ENCODE measurements around the gene ZNF672.
"Not testable (repeated sequence)": the region's sequence is repeated elsewhere in the genome, so short reads cannot be mapped to it uniquely, and the experiment has no call there.

ZNF672 gene

DNA sequence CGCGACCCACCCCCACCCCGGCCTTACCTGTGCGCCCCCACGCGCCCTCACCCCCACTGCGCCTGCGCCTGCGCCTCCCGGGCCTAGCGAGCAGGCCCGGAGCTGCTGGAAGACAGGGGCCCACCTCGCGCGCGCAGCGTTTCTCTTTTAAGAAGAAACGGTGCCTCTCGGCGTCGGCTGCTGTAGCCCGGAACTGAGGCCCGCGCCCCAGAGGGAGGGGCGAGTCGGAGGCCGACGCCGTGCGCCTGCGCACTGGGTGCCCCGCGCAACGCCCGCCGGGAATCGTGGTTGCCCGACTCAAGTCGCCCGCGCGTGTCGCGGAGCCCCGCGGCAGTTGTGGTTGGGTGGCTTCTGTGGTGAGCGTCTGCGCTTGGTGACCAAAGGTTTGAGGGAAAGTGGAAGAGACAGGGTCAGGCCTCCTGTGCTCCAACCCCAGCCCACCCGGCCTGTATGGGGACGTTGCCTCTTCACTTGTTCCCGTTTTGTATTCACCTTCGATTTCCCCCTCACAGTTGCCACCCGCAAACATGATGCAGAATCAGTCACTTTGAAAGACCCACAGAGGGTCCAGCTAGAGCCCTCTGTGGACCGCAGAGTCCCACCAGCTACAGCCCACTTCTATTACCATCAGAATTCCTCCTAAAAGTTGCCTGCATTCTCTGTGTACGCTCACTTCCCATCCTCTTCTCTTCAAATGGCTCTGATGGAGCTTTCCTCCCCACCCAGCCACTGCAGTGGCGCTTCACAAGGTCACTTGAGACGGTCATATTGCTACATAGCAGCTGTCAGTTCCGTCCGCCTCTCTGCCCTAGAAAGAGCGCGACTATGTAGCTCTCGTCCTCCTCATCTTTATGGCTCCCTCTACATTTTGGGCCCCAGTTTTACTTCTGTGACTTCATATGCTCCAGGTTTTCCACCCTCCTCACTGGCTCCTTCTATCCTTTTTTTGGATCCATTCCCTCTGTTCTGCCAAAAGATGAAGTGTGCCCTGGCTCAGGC lies 21.2 kb downstream of the ZNF672 start, which contains the start of gene ZNF692:
TSS of gene ZNF692 (minus strand) at position 195 of the 999 bp plus-strand sequence. CDS start 776 bp downstream, outside the sequence.
- Histone ChIP-seq H3K4me1 (peaks cover 14% of the 10 kb centered on the region), H3K36me3 (replicated peaks) (peaks cover 23% of the 10 kb centered on the region), H3K4me3 (peak within 1 kb of the TSS; percentile 47), H3K27me3 (ENCODE audit: low read depth) (no peaks in the 10 kb centered on the region; the same call in 1 of the 2 replicates), H3K9me3 (no peaks in the 10 kb centered on the region)
- DNase-seq (ENCODE audit: low spot score in 2 of 2), result peak; percentile 93 to 97
- in situ Hi-C loops (cut with MboI; ENCODE audit: low sequenced_read_pairs), result no loop called here

DNA sequence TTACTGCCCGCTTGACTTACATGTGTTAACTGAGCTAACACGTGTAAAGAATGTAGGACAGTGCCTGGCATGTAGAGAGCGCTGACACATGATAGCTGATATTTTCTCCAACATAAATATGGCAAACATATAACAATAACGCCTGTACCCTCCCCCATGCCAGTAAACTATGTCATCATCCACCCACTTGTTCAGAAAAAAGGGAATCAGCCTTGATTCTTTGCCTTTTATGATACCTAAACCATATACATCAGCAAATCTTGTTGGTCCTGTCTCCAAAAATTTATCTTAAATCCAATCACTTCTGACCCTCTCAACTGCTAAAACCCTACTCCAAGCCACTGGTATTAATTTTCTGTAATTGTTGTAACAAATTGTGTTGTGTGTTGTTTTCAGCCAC lies 22.0 kb downstream of the ZNF672 start:
- in situ Hi-C loops (cut with MboI; ENCODE audit: low sequenced_read_pairs), result no loop called here
- no peak for DNase-seq (ENCODE audit: low spot score in 2 of 2)
- peaks cover 14% of the 10 kb centered on the region for H3K4me1 ChIP-seq
- H3K36me3 ChIP-seq (replicated peaks), result peaks cover 14% of the 10 kb centered on the region
- no peaks in the 10 kb centered on the region for H3K9me3 ChIP-seq
- no peak overlapping the region for H3K4me3 ChIP-seq
- H3K27me3 ChIP-seq (ENCODE audit: low read depth), result no peaks in the 10 kb centered on the region; the same call in 1 of the 2 replicates

GRCh38 chr1:248861616-248862015 lies 23.6 kb downstream of the ZNF672 start:
- no peaks in the 10 kb centered on the region for H3K36me3 ChIP-seq (replicated peaks)
- H3K9me3 ChIP-seq, result no peaks in the 10 kb centered on the region
- peaks cover 14% of the 10 kb centered on the region for H3K4me1 ChIP-seq
- no peaks in the 10 kb centered on the region; the same call in 1 of the 2 replicates for H3K27me3 ChIP-seq (ENCODE audit: low read depth)
- no peak for DNase-seq (ENCODE audit: low spot score in 2 of 2)
- in situ Hi-C loops (cut with MboI; ENCODE audit: low sequenced_read_pairs), result no loop called here
- no peak overlapping the region for H3K4me3 ChIP-seq

- H3K36me3 ChIP-seq (replicated peaks), result no peaks in the 10 kb centered on the region
- peaks cover 5% of the 10 kb centered on the region for H3K4me1 ChIP-seq
- in situ Hi-C loops (cut with MboI; ENCODE audit: low sequenced_read_pairs), result no loop called here
- H3K4me3 ChIP-seq, result no peak overlapping the region
- no peak for DNase-seq (ENCODE audit: low spot score in 2 of 2)
- H3K27me3 ChIP-seq (ENCODE audit: low read depth), result no peaks in the 10 kb centered on the region; the same call in 1 of the 2 replicates
- no peaks in the 10 kb centered on the region for H3K9me3 ChIP-seq
Observed at GRCh38 chr1:248862695-248862997, 24.6 kb downstream of the ZNF672 start.

DNA sequence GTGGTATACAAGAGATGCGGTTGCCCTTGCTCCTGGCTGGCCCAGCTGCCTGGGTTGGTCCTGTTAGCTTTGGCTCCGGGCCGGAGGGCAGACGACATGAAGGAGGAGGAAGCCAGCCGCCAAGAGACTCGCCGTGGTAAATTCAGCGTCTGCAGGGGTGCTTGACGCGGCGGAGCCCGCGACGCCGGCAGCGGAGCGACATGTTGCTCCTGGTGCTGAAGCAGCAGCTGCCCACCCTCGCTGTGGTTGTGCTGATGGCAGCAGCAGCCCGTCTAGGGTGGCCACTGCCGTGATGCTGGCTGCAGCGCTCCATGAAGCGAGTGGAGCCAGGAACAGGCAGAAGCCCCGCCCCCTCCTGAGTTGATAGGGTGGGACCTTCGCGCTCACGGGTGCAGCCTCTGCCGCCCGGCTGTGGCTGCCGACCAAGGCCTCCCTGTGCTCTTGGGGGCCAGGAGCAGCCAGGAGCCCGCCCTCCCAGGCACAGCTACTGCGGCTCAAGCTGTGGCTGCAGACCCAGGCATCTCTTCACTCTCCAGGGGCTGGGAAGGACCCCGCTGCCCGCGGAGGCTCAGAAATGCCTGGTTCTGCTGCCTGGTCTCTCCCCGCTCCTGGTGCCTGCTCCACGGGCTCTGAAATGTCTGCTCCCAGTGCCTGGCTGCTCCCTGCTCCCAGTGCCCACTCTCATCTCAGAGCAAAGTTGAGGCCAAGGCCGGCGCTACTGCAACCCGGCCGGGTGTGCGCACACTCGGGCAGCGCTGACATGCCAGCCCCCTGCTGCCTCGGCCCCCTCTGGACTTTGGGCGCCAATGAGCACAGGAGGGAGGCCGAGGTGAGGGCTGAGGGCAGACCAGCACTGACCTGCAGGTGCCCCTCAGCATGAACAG lies 25.2 kb downstream of the ZNF672 start:
- no peak overlapping the region for H3K4me3 ChIP-seq
- in situ Hi-C loops (cut with MboI; ENCODE audit: low sequenced_read_pairs), result no loop called here
- DNase-seq (ENCODE audit: low spot score in 2 of 2), result peak; percentile 24 to 75
- H3K4me1 ChIP-seq, result peaks cover 2% of the 10 kb centered on the region; the same call in 1 of the 2 replicates
- no peaks in the 10 kb centered on the region for H3K9me3 ChIP-seq
- no peaks in the 10 kb centered on the region; the same call in 1 of the 2 replicates for H3K27me3 ChIP-seq (ENCODE audit: low read depth)
- H3K36me3 ChIP-seq (replicated peaks), result no peaks in the 10 kb centered on the region

GRCh38 chr1:248871837-248872401 lies 33.9 kb downstream of the ZNF672 start:
- H3K9me3 ChIP-seq, result no peaks in the 10 kb centered on the region
- H3K4me3 ChIP-seq, result no peak overlapping the region
- in situ Hi-C loops (cut with MboI; ENCODE audit: low sequenced_read_pairs), result no loop called here

GRCh38 chr1:248872752-248873408 lies 34.9 kb downstream of the ZNF672 start:
- no peaks in the 10 kb centered on the region for H3K27me3 ChIP-seq (ENCODE audit: low read depth)
- no peaks in the 10 kb centered on the region for H3K36me3 ChIP-seq (replicated peaks)
- peak overlapping the region; percentile 54 for H3K4me3 ChIP-seq
- H3K9me3 ChIP-seq, result no peaks in the 10 kb centered on the region
- DNase-seq (ENCODE audit: low spot score in 2 of 2), result peak; percentile 72 to 79
- in situ Hi-C loops (cut with MboI; ENCODE audit: low sequenced_read_pairs), result no loop called here
- peaks cover 3% of the 10 kb centered on the region; the same call in 1 of the 2 replicates for H3K4me1 ChIP-seq

More at GRCh38 chr1:248871837-248872401, 33.9 kb downstream of the ZNF672 start:
- Histone ChIP-seq H3K36me3 (replicated peaks) (no peaks in the 10 kb centered on the region), H3K27me3 (ENCODE audit: low read depth) (no peaks in the 10 kb centered on the region), H3K4me1 (peaks cover 3% of the 10 kb centered on the region; the same call in 1 of the 2 replicates)
- no peak for DNase-seq (ENCODE audit: low spot score in 2 of 2)

DNA sequence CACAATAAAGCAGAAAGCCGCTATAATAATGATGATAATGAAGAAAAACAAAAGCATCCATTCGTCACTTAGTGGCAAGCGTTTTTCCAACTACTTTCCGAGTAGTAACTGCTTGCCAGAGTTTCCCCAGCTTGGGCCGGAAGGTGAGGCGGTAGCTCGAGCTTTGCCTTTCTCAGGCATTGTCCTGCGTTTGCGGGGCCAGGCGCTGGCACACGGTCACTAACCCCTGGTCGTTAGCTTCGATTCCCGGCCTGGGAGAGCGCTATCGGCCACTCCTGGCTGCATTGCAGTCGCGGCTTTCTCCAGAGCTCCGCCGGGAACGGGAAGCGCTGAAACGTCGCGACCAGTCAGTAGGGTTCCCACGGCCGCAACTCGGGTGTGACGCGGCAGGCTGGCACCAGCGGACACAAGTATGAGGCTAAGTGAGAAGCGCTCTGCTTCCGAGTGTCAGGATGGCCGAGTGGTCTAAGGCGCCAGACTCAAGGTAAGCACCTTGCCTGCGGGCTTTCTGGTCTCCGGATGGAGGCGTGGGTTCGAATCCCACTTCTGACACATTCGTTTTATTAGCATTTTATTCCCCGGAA lies 35.5 kb downstream of the ZNF672 start:
- peaks cover 3% of the 10 kb centered on the region; the same call in 1 of the 2 replicates for H3K4me1 ChIP-seq
- peak; percentile 85 to 96 for DNase-seq (ENCODE audit: low spot score in 2 of 2)
- in situ Hi-C loops (cut with MboI; ENCODE audit: low sequenced_read_pairs), result no loop called here
- H3K36me3 ChIP-seq (replicated peaks), result no peaks in the 10 kb centered on the region
- H3K4me3 ChIP-seq, result peak overlapping the region; percentile 54
- no peaks in the 10 kb centered on the region for H3K27me3 ChIP-seq (ENCODE audit: low read depth)
- no peaks in the 10 kb centered on the region for H3K9me3 ChIP-seq

- Histone ChIP-seq H3K4me3 (peak overlapping the region; percentile 54), H3K36me3 (replicated peaks) (no peaks in the 10 kb centered on the region), H3K9me3 (no peaks in the 10 kb centered on the region), H3K4me1 (peaks cover 3% of the 10 kb centered on the region; the same call in 1 of the 2 replicates), H3K27me3 (ENCODE audit: low read depth) (no peaks in the 10 kb centered on the region)
- DNase-seq (ENCODE audit: low spot score in 2 of 2), result peak; percentile 79 to 80
- in situ Hi-C loops (cut with MboI; ENCODE audit: low sequenced_read_pairs), result no loop called here
Observed at GRCh38 chr1:248873993-248874533, 36.0 kb downstream of the ZNF672 start.

- Histone ChIP-seq H3K9me3 (no peaks in the 10 kb centered on the region), H3K4me1 (no peaks in the 10 kb centered on the region), H3K27me3 (ENCODE audit: low read depth) (peaks cover 2% of the 10 kb centered on the region; the same call in 1 of the 2 replicates), H3K36me3 (replicated peaks) (no peaks in the 10 kb centered on the region), H3K4me3 (no peak overlapping the region)
- DNase-seq (ENCODE audit: low spot score in 2 of 2), result no peak
- in situ Hi-C loops (cut with MboI; ENCODE audit: low sequenced_read_pairs), result no loop called here
Observed at GRCh38 chr1:248881261-248881660, 43.2 kb downstream of the ZNF672 start.

GRCh38 chr1:248882427-248882826 lies 44.4 kb downstream of the ZNF672 start:
- H3K4me1 ChIP-seq; DNase-seq (ENCODE audit: low spot score in 2 of 2); H3K9me3 ChIP-seq; in situ Hi-C loops (cut with MboI; ENCODE audit: low sequenced_read_pairs); H3K4me3 ChIP-seq; H3K36me3 ChIP-seq (replicated peaks); H3K27me3 ChIP-seq (ENCODE audit: low read depth): not testable (repeated sequence)

- DNase-seq (ENCODE audit: low spot score in 2 of 2), result no peak
- Histone ChIP-seq H3K9me3 (no peaks in the 10 kb centered on the region), H3K27me3 (ENCODE audit: low read depth) (peaks cover 2% of the 10 kb centered on the region), H3K36me3 (replicated peaks) (no peaks in the 10 kb centered on the region), H3K4me3 (no peak overlapping the region), H3K4me1 (no peaks in the 10 kb centered on the region)
- in situ Hi-C loops (cut with MboI; ENCODE audit: low sequenced_read_pairs), result no loop called here
Observed at GRCh38 chr1:248884632-248885295, 46.7 kb downstream of the ZNF672 start.
